ENCODE results near the gene ARF1. TPM values are rescaled to one million over a fixed set of nuclear protein-coding genes. Genes with fewer than 3 reads are reported as not detected.
A peak's percentile ranks its signal among the peaks of the same experiment; 100 is the strongest.

The ARF1 gene
- total RNA-seq, 1 donor from 2014 or later = 339 TPM

- DNase-seq (ENCODE audit: low spot score) = peak; percentile 34
- peak overlapping the region; percentile 17 for H3K27ac Mint-ChIP-seq (ENCODE audit: unreplicated experiment)
Measured at GRCh38 chr1:228092342-228093049, 10.0 kb downstream of the ARF1 start.

GRCh38 chr1:228093050-228093906, 10.8 kb downstream of the ARF1 start:
- DNase-seq (ENCODE audit: low spot score) = peak; percentile 46
- peaks cover 15% of the 10 kb centered on the region for H3K36me3 Mint-ChIP-seq (ENCODE audit: low read depth)

More at GRCh38 chr1:228092342-228093049, 10.0 kb downstream of the ARF1 start:
- TF ChIP-seq, protein P1, sequence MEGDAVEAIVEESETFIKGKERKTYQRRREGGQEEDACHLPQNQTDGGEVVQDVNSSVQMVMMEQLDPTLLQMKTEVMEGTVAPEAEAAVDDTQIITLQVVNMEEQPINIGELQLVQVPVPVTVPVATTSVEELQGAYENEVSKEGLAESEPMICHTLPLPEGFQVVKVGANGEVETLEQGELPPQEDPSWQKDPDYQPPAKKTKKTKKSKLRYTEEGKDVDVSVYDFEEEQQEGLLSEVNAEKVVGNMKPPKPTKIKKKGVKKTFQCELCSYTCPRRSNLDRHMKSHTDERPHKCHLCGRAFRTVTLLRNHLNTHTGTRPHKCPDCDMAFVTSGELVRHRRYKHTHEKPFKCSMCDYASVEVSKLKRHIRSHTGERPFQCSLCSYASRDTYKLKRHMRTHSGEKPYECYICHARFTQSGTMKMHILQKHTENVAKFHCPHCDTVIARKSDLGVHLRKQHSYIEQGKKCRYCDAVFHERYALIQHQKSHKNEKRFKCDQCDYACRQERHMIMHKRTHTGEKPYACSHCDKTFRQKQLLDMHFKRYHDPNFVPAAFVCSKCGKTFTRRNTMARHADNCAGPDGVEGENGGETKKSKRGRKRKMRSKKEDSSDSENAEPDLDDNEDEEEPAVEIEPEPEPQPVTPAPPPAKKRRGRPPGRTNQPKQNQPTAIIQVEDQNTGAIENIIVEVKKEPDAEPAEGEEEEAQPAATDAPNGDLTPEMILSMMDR (IDR thresholded peaks at IDR 0.05) = no peak
- H3K9me3 Mint-ChIP-seq (ENCODE audit: low read depth) = peaks cover 7% of the 10 kb centered on the region
- H3K36me3 Mint-ChIP-seq (ENCODE audit: low read depth) = peaks cover 15% of the 10 kb centered on the region
- H3K4me3 Mint-ChIP-seq (ENCODE audit: unreplicated experiment) = no peak overlapping the region
- H3K4me1 Mint-ChIP-seq (ENCODE audit: low read depth) = peaks cover 59% of the 10 kb centered on the region
- no peaks in the 10 kb centered on the region for H3K27me3 Mint-ChIP-seq (ENCODE audit: low read depth)

GRCh38 chr1:228094432-228095016, 12.0 kb downstream of the ARF1 start:
- H3K4me1 Mint-ChIP-seq (ENCODE audit: low read depth) = peaks cover 42% of the 10 kb centered on the region

More at GRCh38 chr1:228093050-228093906, 10.8 kb downstream of the ARF1 start:
- H3K27ac Mint-ChIP-seq (ENCODE audit: unreplicated experiment) = no peak overlapping the region
- peaks cover 51% of the 10 kb centered on the region for H3K4me1 Mint-ChIP-seq (ENCODE audit: low read depth)
- TF ChIP-seq, protein P1 (IDR thresholded peaks at IDR 0.05) = no peak
- no peak overlapping the region for H3K4me3 Mint-ChIP-seq (ENCODE audit: unreplicated experiment)
- H3K27me3 Mint-ChIP-seq (ENCODE audit: low read depth) = no peaks in the 10 kb centered on the region
- H3K9me3 Mint-ChIP-seq (ENCODE audit: low read depth) = peaks cover 7% of the 10 kb centered on the region

GRCh38 chr1:228095161-228095560, 12.7 kb downstream of the ARF1 start:
- H3K36me3 Mint-ChIP-seq (ENCODE audit: low read depth) = peaks cover 21% of the 10 kb centered on the region
- H3K27me3 Mint-ChIP-seq (ENCODE audit: low read depth) = no peaks in the 10 kb centered on the region
- TF ChIP-seq, protein P1 (IDR thresholded peaks at IDR 0.05) = no peak
- H3K9me3 Mint-ChIP-seq (ENCODE audit: low read depth) = peaks cover 7% of the 10 kb centered on the region
- peak; percentile 26 for DNase-seq (ENCODE audit: low spot score)
- H3K27ac Mint-ChIP-seq (ENCODE audit: unreplicated experiment) = no peak overlapping the region
- H3K4me1 Mint-ChIP-seq (ENCODE audit: low read depth) = peaks cover 36% of the 10 kb centered on the region
- no peak overlapping the region for H3K4me3 Mint-ChIP-seq (ENCODE audit: unreplicated experiment)

More at GRCh38 chr1:228094432-228095016, 12.0 kb downstream of the ARF1 start:
- H3K27ac Mint-ChIP-seq (ENCODE audit: unreplicated experiment) = no peak overlapping the region
- DNase-seq (ENCODE audit: low spot score) = peak; percentile 36
- no peaks in the 10 kb centered on the region for H3K27me3 Mint-ChIP-seq (ENCODE audit: low read depth)
- H3K9me3 Mint-ChIP-seq (ENCODE audit: low read depth) = peaks cover 7% of the 10 kb centered on the region
- H3K36me3 Mint-ChIP-seq (ENCODE audit: low read depth) = peaks cover 20% of the 10 kb centered on the region
- no peak overlapping the region for H3K4me3 Mint-ChIP-seq (ENCODE audit: unreplicated experiment)
- TF ChIP-seq, protein P1 (IDR thresholded peaks at IDR 0.05) = no peak

DNA sequence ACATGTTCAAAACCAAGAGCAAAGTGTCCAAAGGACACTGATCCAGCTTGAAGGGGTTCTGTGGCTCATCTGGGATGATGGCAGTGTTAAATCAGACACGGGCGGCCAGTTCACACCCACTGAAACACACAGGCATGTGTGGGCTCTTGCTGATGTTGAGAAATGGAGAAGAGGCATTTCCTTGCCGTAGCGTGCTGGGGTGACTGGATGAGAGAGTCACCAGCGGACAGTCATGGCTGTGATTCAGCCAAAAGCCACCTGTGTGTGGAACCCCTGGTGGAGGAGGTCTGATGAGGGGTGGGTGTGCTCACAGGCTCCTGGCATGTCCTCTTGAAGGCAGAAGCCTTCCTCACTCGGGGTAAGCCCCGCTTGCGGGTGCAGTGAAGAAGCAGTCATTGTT, 13.4 kb downstream of the ARF1 start:
- no peak overlapping the region for H3K4me3 Mint-ChIP-seq (ENCODE audit: unreplicated experiment)
- H3K27me3 Mint-ChIP-seq (ENCODE audit: low read depth) = no peaks in the 10 kb centered on the region
- H3K27ac Mint-ChIP-seq (ENCODE audit: unreplicated experiment) = no peak overlapping the region
- peaks cover 28% of the 10 kb centered on the region for H3K4me1 Mint-ChIP-seq (ENCODE audit: low read depth)
- TF ChIP-seq, protein P1 (IDR thresholded peaks at IDR 0.05) = no peak
- peak; percentile 47 for DNase-seq (ENCODE audit: low spot score)
- peaks cover 21% of the 10 kb centered on the region for H3K36me3 Mint-ChIP-seq (ENCODE audit: low read depth)
- H3K9me3 Mint-ChIP-seq (ENCODE audit: low read depth) = peaks cover 7% of the 10 kb centered on the region

Measured in chondrocyte (in vitro differentiated cells).